ENCODE results near the gene L3MBTL2. TPM values are rescaled to one million over a fixed set of nuclear protein-coding genes. Genes with fewer than 3 reads are reported as not detected.

The L3MBTL2 gene
- total and polyA plus RNA-seq, 9 of the 15 experiments (the other 6 are each of a cell fraction or from before 2014, with no cell fraction given), result 10.3 to 23.1 (median 18.6) TPM

GRCh38 chr22:41197038-41197972 is 7.8 kb upstream of the L3MBTL2 start (continued):
- no peak for TF ChIP-seq PRDM10 (IDR thresholded peaks at IDR 0.05; ENCODE audit: partially characterized antibody)
- no peak for TF ChIP-seq CCAR2 (IDR thresholded peaks at IDR 0.05; ENCODE audit: low read depth, low read length)
- peak; percentile 57; the same call in 1 of the 2 replicates for TF ChIP-seq AFF4 (CRISPR knock-in tag; IDR thresholded peaks at IDR 0.05)
- TF ChIP-seq MGA (IDR thresholded peaks at IDR 0.05), result peak; percentile 84

All from K562 (cell line).